HepG2 (cell line): Measurements from ENCODE around the gene AUTS2. TPM values are rescaled to one million over a fixed set of nuclear protein-coding genes. Genes with fewer than 3 reads are reported as not detected.

Experiments used
- ATAC-seq: fragments of 200-7000 bp; cut with Tn5 transposase; 3 replicates; pipeline ENCODE4 v1.9.1; 2020; ENCODE audit warnings: mild to moderate bottlenecking, moderate library complexity
- BruUV-seq: library from RNA; stranded (reverse); fragments of 400-500 nt; replicated peaks from 2 replicates; lab custom pipeline; 2021; lab: Mats Ljungman, UMichigan
- CTCF ChIA-PET: fragments of 300-600 bp; formaldehyde crosslinking; extraction: SDS; loops from one replicate; lab custom pipeline; 2021; ENCODE audit warnings: low total read pairs, inconsistent platforms, low intra/inter-chr PET ratio; lab: Yijun Ruan, JAX
- POLR2A ChIA-PET: fragments of 350-600 bp; sonication (Branson Sonifier 250); formaldehyde crosslinking; loops from one replicate; lab custom pipeline; 2020; ENCODE audit warnings: antibody characterized with exemption, inconsistent platforms; lab: Yijun Ruan, JAX
- DNase-seq: peaks from one replicate; pipeline ENCODE4 v3.0.0-alpha.2; 2015; ENCODE audit warnings: low spot score
- FAIRE-seq: peaks from 3 replicates; lab custom pipeline; 2011; peaks lifted over from hg19 to GRCh38; lab: Jason Lieb, UNC
- H2AFZ ChIP-seq: one replicate; pipeline ENCODE4 v1.6.1; 2011; ENCODE audit warnings: low read length, inconsistent platforms
- H3K27ac ChIP-seq: fragments of 300-600 bp; 3 replicates; pipeline ENCODE4 v1.8.0; 2011; ENCODE audit warnings: mixed run types, mild to moderate bottlenecking, mixed read lengths, low read length, inconsistent platforms; ENCODE audit not compliant: insufficient read depth; ENCODE audit errors: extremely low read length
- H3K27me3 ChIP-seq, 2 experiments: fragments of 200-600 bp in 1 of 2; 2 replicates in 1 of 2; 3 replicates in 1 of 2; pipeline versions ENCODE4 v1.6.0 to v1.8.0; 2011; ENCODE audit warnings: low read length in 2 of 2, mild to moderate bottlenecking in 2 of 2, moderate library complexity in 2 of 2, inconsistent platforms in 1 of 2; ENCODE audit not compliant: insufficient read depth in 2 of 2, control insufficient read depth in 1 of 2
- H3K36me3 ChIP-seq, 2 experiments: fragments of 200-600 bp in 1 of 2; replicated peaks in 1 of 2; 2 replicates in 1 of 2; 3 replicates in 1 of 2; pipeline versions ENCODE4 v1.5.1 to v1.8.0; 2011; ENCODE audit warnings: low read length in 2 of 2, inconsistent platforms in 1 of 2; ENCODE audit not compliant: insufficient read depth in 2 of 2, control insufficient read depth in 1 of 2
- H3K4me1 ChIP-seq: 2 replicates; pipeline ENCODE4 v1.5.1; 2012; ENCODE audit warnings: low read length, inconsistent platforms; ENCODE audit not compliant: insufficient read depth
- H3K4me2 ChIP-seq: 2 replicates; pipeline ENCODE4 v1.6.0; 2011; ENCODE audit warnings: low read depth, low read length, inconsistent platforms
- H3K4me3 ChIP-seq, 3 experiments: fragments of 200-600 bp in 1 of 3; sonication (generic), shearing (Covaris generic) in 1 of 3; replicated peaks in 1 of 3; 2 replicates each; pipeline ENCODE4 v1.5.1; 2011 to 2016; ENCODE audit warnings: low read length in 3 of 3, inconsistent platforms in 2 of 3, low read depth in 2 of 3, mild to moderate bottlenecking in 2 of 3, control low read depth in 1 of 3, mixed read lengths in 1 of 3; ENCODE audit not compliant: insufficient read depth in 1 of 3
- H3K79me2 ChIP-seq: one replicate; pipeline ENCODE4 v1.6.1; 2011; ENCODE audit warnings: low read length, inconsistent platforms; ENCODE audit not compliant: insufficient read depth
- H3K9ac ChIP-seq: 2 replicates; pipeline ENCODE4 v1.6.0; 2011; ENCODE audit warnings: mild to moderate bottlenecking, low read depth, low read length, inconsistent platforms; ENCODE audit not compliant: insufficient read depth
- H3K9me3 ChIP-seq: 2 replicates; pipeline ENCODE4 v1.5.1; 2012; ENCODE audit warnings: mild to moderate bottlenecking, low read length
- H4K20me1 ChIP-seq: 2 replicates; pipeline ENCODE4 v1.6.0; 2011; ENCODE audit warnings: inconsistent platforms, mild to moderate bottlenecking, low read length, moderate library complexity; ENCODE audit not compliant: insufficient read depth
- CC2D1A ChIP-seq: sonication (generic); formaldehyde crosslinking; IDR thresholded peaks from 2 replicates; pipeline ENCODE4 v1.8.1; 2023; ENCODE audit warnings: mild to moderate bottlenecking, missing genetic modification reagents
- ESRRA ChIP-seq: sonication (generic); formaldehyde crosslinking; IDR thresholded peaks from 2 replicates; pipeline ENCODE4 v1.5.1; 2020; ENCODE audit warnings: mild to moderate bottlenecking, low read depth, missing genetic modification reagents
- KAT2B ChIP-seq: fragments of 150-350 bp; IDR thresholded peaks from 2 replicates; pipeline ENCODE4 v1.6.1; 2014; ENCODE audit warnings: low read depth, low read length, borderline replicate concordance
- SNRNP70 ChIP-seq: fragments of 200-400 bp; formaldehyde crosslinking; IDR thresholded peaks from 2 replicates; pipeline ENCODE4 v1.6.1; 2017; ENCODE audit warnings: mild to moderate bottlenecking, low read depth, low read length, moderate library complexity
- ZBTB21 ChIP-seq: sonication (generic); formaldehyde crosslinking; IDR thresholded peaks from 2 replicates; pipeline ENCODE4 v1.4.0; 2020; ENCODE audit warnings: missing genetic modification reagents
- ZC3H13 ChIP-seq: sonication (generic); formaldehyde crosslinking; IDR thresholded peaks from 2 replicates; pipeline ENCODE4 v1.8.1; 2023; ENCODE audit warnings: mild to moderate bottlenecking, missing genetic modification reagents, moderate library complexity
- ZIK1 ChIP-seq: sonication (generic); formaldehyde crosslinking; IDR thresholded peaks from 2 replicates; pipeline ENCODE4 v1.5.0; 2020; ENCODE audit warnings: mild to moderate bottlenecking, low read depth, missing genetic modification reagents, borderline replicate concordance
- ZMYM2 ChIP-seq: sonication (generic); formaldehyde crosslinking; IDR thresholded peaks from 2 replicates; pipeline ENCODE4 v1.8.0; 2022; ENCODE audit warnings: mild to moderate bottlenecking, missing genetic modification reagents
- ZNF546 ChIP-seq: sonication (generic); formaldehyde crosslinking; conservative IDR thresholded peaks from 2 replicates; pipeline ENCODE4 v1.8.1; 2023; ENCODE audit warnings: mild to moderate bottlenecking, missing genetic modification reagents
- ZNF839 ChIP-seq: sonication (generic); formaldehyde crosslinking; IDR thresholded peaks from 2 replicates; pipeline ENCODE4 v1.4.0; 2020; ENCODE audit warnings: missing genetic modification reagents, mild to moderate bottlenecking, borderline replicate concordance
- WGBS: methylation state at CpG from one replicate; pipeline ENCODE4 v1.1.6; 2017; ENCODE audit warnings: low lambda C conversion rate; 5-methylcytosine and 5-hydroxymethylcytosine counted together
- in situ Hi-C: cut with HindIII; loops from 2 replicates; pipeline ENCODE4 v1.10.0; 2017; ENCODE audit warnings: low pct_unique_long_range_greater_than_20kb; ENCODE audit not compliant: extremely low pct_ligation_motif_present
- intact Hi-C: fragments of 100-400 bp; cut with micrococcal nuclease; formaldehyde crosslinking; loops from one replicate; pipeline ENCODE4 v1.10.0; 2022; ENCODE audit not compliant: unreplicated experiment
- polyA plus RNA-seq, 8 experiments: library from polyadenylated mRNA; depleted of rRNA in 3 of 8; stranded (reverse) in 7 of 8; unstranded in 1 of 8; fragments of >200 nt; fragmentation: Illumina TruSeq in 4 of 8; extraction: Trizol in 4 of 8; gene quantifications; 2 replicates each; pipeline versions ENCODE4 v1.2.1 to v1.2.3, GENCODE V29; 2011 to 2016; ENCODE audit warnings: low read depth in 4 of 8, missing spikeins in 1 of 8, mixed read lengths in 1 of 8; ENCODE audit not compliant: insufficient read depth in 1 of 8
- total RNA-seq, 5 experiments: library from RNA; depleted of rRNA; stranded (reverse); fragments of >200 nt; fragmentation: Illumina TruSeq; extraction: Trizol; gene quantifications; 2 replicates each; pipeline ENCODE4 v1.2.3, GENCODE V29; 2016; ENCODE audit warnings: low read depth in 1 of 5
- TF ChIP-seq, protein P1 (sequence below): sonication (generic); formaldehyde crosslinking; IDR thresholded peaks from 2 replicates; pipeline ENCODE4 v1.8.1; 2022; ENCODE audit warnings: low read depth, mild to moderate bottlenecking, missing genetic modification reagents

Gene AUTS2
- total and polyA plus RNA-seq, 2 of the 13 experiments (the other 11 are each of a cell fraction or from before 2014, with no cell fraction given) = 0.38 TPM; not detected in 1

GRCh38 chr7:70372768-70373515 lies 774.7 kb downstream of the AUTS2 start:
- BruUV-seq = no TSS peak
- POLR2A ChIA-PET = no interaction called here
- ATAC-seq (no peak), FAIRE-seq (no peak), DNase-seq (no peak)
- Histone ChIP-seq H3K36me3 (no peaks in the 10 kb centered on the region), H4K20me1 (no peaks in the 10 kb centered on the region), H3K9ac (no peak overlapping the region), H2AFZ (no peak overlapping the region), H3K27ac (no peak overlapping the region), H3K4me1 (no peaks in the 10 kb centered on the region), H3K4me3 (no peak overlapping the region), H3K79me2 (no peaks in the 10 kb centered on the region), H3K27me3 (no peaks in the 10 kb centered on the region), H3K9me3 (no peaks in the 10 kb centered on the region), H3K4me2 (no peak overlapping the region)
- intact Hi-C loops (no loop called here), in situ Hi-C loops (no loop called here)
- CTCF ChIA-PET = no interaction called here
- TF ChIP-seq ZNF546 (CRISPR knock-in tag) (no peak), ESRRA (no peak), ZBTB21 (CRISPR knock-in tag) (no peak), KAT2B (no peak), CC2D1A (CRISPR knock-in tag) (no peak), ZC3H13 (CRISPR knock-in tag) (no peak), SNRNP70 (no peak), ZMYM2 (CRISPR knock-in tag) (no peak), ZNF839 (CRISPR knock-in tag) (no peak), ZIK1 (no peak)
- TF ChIP-seq, protein P1, sequence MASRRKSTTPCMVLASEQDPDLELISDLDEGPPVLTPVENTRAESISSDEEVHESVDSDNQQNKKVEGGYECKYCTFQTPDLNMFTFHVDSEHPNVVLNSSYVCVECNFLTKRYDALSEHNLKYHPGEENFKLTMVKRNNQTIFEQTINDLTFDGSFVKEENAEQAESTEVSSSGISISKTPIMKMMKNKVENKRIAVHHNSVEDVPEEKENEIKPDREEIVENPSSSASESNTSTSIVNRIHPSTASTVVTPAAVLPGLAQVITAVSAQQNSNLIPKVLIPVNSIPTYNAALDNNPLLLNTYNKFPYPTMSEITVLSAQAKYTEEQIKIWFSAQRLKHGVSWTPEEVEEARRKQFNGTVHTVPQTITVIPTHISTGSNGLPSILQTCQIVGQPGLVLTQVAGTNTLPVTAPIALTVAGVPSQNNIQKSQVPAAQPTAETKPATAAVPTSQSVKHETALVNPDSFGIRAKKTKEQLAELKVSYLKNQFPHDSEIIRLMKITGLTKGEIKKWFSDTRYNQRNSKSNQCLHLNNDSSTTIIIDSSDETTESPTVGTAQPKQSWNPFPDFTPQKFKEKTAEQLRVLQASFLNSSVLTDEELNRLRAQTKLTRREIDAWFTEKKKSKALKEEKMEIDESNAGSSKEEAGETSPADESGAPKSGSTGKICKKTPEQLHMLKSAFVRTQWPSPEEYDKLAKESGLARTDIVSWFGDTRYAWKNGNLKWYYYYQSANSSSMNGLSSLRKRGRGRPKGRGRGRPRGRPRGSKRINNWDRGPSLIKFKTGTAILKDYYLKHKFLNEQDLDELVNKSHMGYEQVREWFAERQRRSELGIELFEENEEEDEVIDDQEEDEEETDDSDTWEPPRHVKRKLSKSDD (CRISPR knock-in tag) = no peak
- WGBS = 37% methylated on average over 6 of the region's 6 CpGs
